ENCODE data around the gene F2RL3.

DNA sequence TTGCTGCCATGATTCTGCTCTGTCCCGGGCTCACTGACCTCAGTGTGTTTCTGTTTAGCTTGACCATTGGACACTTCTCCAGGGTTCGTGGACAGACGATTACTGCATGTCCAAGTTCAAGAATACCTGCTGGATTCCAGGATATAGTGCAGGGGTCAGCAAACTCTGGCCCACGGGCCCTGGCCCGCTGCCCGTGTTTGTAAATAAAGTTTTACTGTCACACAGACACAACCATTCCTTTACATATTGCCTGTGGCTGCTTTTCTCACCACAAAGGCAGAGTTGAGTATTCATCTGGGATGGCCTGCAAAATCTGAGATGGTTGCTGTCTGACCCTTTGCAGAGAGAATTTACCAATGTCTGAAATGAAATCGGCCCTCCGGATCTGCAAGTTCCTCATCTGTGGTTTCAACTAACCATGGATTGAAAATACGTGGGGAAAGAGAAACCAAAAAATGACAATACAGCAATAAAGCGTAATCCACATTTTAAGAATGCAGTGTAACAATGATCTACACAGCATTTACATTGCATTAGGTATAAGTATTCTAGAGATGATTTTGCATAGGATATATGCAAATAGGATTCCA, 25.9 kb upstream of the F2RL3 start:
- TF ChIP-seq, protein P1, sequence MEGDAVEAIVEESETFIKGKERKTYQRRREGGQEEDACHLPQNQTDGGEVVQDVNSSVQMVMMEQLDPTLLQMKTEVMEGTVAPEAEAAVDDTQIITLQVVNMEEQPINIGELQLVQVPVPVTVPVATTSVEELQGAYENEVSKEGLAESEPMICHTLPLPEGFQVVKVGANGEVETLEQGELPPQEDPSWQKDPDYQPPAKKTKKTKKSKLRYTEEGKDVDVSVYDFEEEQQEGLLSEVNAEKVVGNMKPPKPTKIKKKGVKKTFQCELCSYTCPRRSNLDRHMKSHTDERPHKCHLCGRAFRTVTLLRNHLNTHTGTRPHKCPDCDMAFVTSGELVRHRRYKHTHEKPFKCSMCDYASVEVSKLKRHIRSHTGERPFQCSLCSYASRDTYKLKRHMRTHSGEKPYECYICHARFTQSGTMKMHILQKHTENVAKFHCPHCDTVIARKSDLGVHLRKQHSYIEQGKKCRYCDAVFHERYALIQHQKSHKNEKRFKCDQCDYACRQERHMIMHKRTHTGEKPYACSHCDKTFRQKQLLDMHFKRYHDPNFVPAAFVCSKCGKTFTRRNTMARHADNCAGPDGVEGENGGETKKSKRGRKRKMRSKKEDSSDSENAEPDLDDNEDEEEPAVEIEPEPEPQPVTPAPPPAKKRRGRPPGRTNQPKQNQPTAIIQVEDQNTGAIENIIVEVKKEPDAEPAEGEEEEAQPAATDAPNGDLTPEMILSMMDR (IDR thresholded peaks at IDR 0.05): no peak
- TF ChIP-seq ZFX (IDR thresholded peaks at IDR 0.05; ENCODE audit: borderline replicate concordance): no peak

Data from 22Rv1 (cell line).